GM19452 (cell line): ENCODE results near the gene OR5H14.
"Not testable (repeated sequence)": the region's sequence is repeated elsewhere in the genome, so short reads cannot be mapped to it uniquely, and the experiment has no call there.

Experiments used
- ATAC-seq: cut with Tn5 transposase; IDR thresholded peaks from one replicate; pipeline ENCODE4 v1.9.1; 2021; ENCODE audit not compliant: unreplicated experiment

OR5H14 gene

GRCh38 chr3:98196293-98196692 lies 49.0 kb downstream of the OR5H14 start:
- not testable (repeated sequence) for ATAC-seq

DNA sequence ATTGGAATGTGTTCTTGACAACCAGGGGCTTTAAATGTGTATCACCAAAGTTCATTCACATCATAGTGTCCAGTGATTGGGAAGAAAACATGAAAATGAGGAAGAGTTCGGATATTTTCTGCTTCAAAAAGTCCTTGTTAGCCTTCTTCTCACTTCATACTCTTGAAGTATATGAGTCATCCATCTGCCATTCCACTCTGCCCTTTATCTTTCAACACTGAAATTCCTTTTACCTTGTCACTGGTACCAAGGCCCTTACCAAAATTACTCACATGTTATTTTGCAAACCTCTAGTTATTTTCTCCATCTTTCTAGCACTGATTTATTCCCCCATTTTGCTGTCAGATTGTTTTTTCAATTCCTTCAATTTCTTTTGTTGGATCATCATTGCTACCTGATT lies 51.7 kb downstream of the OR5H14 start:
- ATAC-seq, result no peak
